PC-9 (cell line): ENCODE measurements around the gene RAET1L. TPM values are rescaled to one million over a fixed set of nuclear protein-coding genes. Genes with fewer than 3 reads are reported as not detected.

ENCODE experiments used
- BruUV-seq: library from RNA; stranded (reverse); fragments of 400-500 nt; replicated peaks from 2 replicates; lab custom pipeline; 2021; lab: Mats Ljungman, UMichigan
- CTCF ChIA-PET: fragments of 300-600 bp; sonication (Branson Sonifier 250); formaldehyde crosslinking; loops from one replicate; lab custom pipeline; 2022; ENCODE audit warnings: antibody characterized with exemption; lab: Charles Lee
- POLR2A ChIA-PET: fragments of 300-600 bp; sonication (Branson Sonifier 250); formaldehyde crosslinking; loops from one replicate; lab custom pipeline; 2022; ENCODE audit warnings: antibody characterized with exemption; ENCODE audit not compliant: unreplicated experiment; lab: Charles Lee
- DNase-seq, 2 experiments: peaks; one replicate each; pipeline versions ENCODE4 v3.0.0 to v3.0.0-alpha.2; 2015 to 2022; ENCODE audit warnings: mixed read lengths in 1 of 2
- H2AFZ ChIP-seq: fragments of 200-600 bp; sonication (generic); 2 replicates; pipeline ENCODE4 v1.8.1; 2017; ENCODE audit warnings: antibody characterized with exemption
- H3F3A ChIP-seq: fragments of 200-600 bp; sonication (generic); 2 replicates; pipeline ENCODE4 v1.8.1; 2017; ENCODE audit warnings: antibody characterized with exemption, mild to moderate bottlenecking, low read depth; ENCODE audit not compliant: insufficient read depth
- H3K27ac ChIP-seq: fragments of 200-600 bp; sonication (generic); 2 replicates; pipeline ENCODE4 v1.6.1; 2016; ENCODE audit warnings: mixed run types
- H3K27me3 ChIP-seq: fragments of 200-600 bp; sonication (generic); 2 replicates; pipeline ENCODE4 v1.6.1; 2016; ENCODE audit warnings: low read depth, mixed run types; ENCODE audit not compliant: insufficient read depth
- H3K36me3 ChIP-seq: fragments of 200-600 bp; sonication (generic); 2 replicates; pipeline ENCODE4 v1.6.1; 2016; ENCODE audit warnings: low read depth, mixed run types
- H3K4me1 ChIP-seq: fragments of 200-600 bp; sonication (generic); replicated peaks from 2 replicates; pipeline ENCODE4 v1.6.1; 2016; ENCODE audit warnings: mixed run types; ENCODE audit not compliant: insufficient read depth
- H3K4me2 ChIP-seq: fragments of 200-600 bp; sonication (generic); 2 replicates; pipeline ENCODE4 v1.6.1; 2017; ENCODE audit warnings: mixed run types
- H3K4me3 ChIP-seq: fragments of 200-600 bp; sonication (generic); 2 replicates; pipeline ENCODE4 v1.6.1; 2016; ENCODE audit warnings: mixed run types
- H3K79me2 ChIP-seq: fragments of 200-600 bp; sonication (generic); 2 replicates; pipeline ENCODE4 v1.6.1; 2017; ENCODE audit warnings: low read depth, mixed run types
- H3K9me2 ChIP-seq: fragments of 200-600 bp; sonication (generic); 2 replicates; pipeline ENCODE4 v1.8.1; 2017; ENCODE audit warnings: mild to moderate bottlenecking; ENCODE audit not compliant: insufficient read depth
- H3K9me3 ChIP-seq: fragments of 200-600 bp; sonication (generic); 2 replicates; pipeline ENCODE4 v1.8.1; 2016; ENCODE audit warnings: low read depth; ENCODE audit not compliant: insufficient read depth
- H4K20me1 ChIP-seq: fragments of 200-600 bp; sonication (generic); 2 replicates; pipeline ENCODE4 v1.8.1; 2017; ENCODE audit not compliant: insufficient read depth
- EZH2 ChIP-seq: fragments of 200-600 bp; sonication (generic); IDR thresholded peaks from 2 replicates; pipeline ENCODE4 v1.8.0; 2017; ENCODE audit warnings: antibody characterized with exemption, low read depth
- intact Hi-C: fragments of 100-400 bp; cut with micrococcal nuclease; formaldehyde crosslinking; loops from one replicate; pipeline ENCODE4 v1.10.0; 2022; ENCODE audit not compliant: unreplicated experiment
- total RNA-seq: library from RNA; stranded (reverse); gene quantifications from 2 replicates; pipeline ENCODE4 v1.2.3, GENCODE V29; 2021
- TF ChIP-seq, protein P1 (sequence below): fragments of 200-600 bp; sonication (generic); conservative IDR thresholded peaks from 2 replicates; pipeline ENCODE4 v1.6.1; 2017; ENCODE audit warnings: mixed run types, antibody characterized with exemption, mild to moderate bottlenecking, moderate library complexity

The RAET1L gene
- total RNA-seq, 1 experiment from 2014 or later: 1.2 TPM

DNA sequence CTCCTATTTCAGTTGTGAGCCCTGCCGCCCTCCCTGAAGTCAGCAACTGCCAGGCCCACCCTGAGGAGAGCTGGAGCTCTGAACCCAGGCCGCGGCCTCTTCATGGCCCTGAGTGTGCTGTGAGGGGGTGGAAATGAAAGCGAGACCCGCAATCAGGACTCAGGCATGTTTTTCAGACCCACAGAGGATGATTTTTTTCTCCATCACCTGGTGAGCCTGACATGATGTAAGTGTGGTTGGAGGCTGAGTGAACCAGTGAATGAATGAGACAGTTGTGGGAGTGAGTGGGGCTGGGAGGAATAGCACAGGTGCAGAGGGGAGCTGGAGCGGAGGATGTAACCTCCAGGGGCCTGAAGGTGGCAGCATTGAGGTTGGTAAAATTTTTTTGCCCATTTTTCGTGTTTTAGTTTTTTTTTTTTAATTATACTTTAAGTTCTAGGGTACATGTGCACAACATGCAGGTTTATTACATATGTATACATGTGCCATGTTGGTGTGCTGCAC lies 18.3 kb downstream of the RAET1L start:
- CTCF ChIA-PET: interaction anchor here (0.6 kb wide), 1 partner anchor 863 kb away, joined by 3 read pairs; no protein-coding TSS in a partner anchor
- no peaks in the 10 kb centered on the region for H4K20me1 ChIP-seq
- no peaks in the 10 kb centered on the region for H3K36me3 ChIP-seq
- POLR2A ChIA-PET: no interaction called here
- H3K4me1 ChIP-seq: peaks cover 16% of the 10 kb centered on the region
- no peaks in the 10 kb centered on the region for H3K9me2 ChIP-seq
- no peak for DNase-seq
- TF ChIP-seq, protein P1, sequence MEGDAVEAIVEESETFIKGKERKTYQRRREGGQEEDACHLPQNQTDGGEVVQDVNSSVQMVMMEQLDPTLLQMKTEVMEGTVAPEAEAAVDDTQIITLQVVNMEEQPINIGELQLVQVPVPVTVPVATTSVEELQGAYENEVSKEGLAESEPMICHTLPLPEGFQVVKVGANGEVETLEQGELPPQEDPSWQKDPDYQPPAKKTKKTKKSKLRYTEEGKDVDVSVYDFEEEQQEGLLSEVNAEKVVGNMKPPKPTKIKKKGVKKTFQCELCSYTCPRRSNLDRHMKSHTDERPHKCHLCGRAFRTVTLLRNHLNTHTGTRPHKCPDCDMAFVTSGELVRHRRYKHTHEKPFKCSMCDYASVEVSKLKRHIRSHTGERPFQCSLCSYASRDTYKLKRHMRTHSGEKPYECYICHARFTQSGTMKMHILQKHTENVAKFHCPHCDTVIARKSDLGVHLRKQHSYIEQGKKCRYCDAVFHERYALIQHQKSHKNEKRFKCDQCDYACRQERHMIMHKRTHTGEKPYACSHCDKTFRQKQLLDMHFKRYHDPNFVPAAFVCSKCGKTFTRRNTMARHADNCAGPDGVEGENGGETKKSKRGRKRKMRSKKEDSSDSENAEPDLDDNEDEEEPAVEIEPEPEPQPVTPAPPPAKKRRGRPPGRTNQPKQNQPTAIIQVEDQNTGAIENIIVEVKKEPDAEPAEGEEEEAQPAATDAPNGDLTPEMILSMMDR: peak; percentile 72
- TF ChIP-seq EZH2: no peak
- H3K27ac ChIP-seq: no peak overlapping the region
- BruUV-seq: no TSS peak
- H3F3A ChIP-seq: no peaks in the 10 kb centered on the region
- no peak overlapping the region for H2AFZ ChIP-seq
- H3K9me3 ChIP-seq: no peaks in the 10 kb centered on the region
- no peak overlapping the region for H3K4me2 ChIP-seq
- H3K79me2 ChIP-seq: no peaks in the 10 kb centered on the region
- intact Hi-C loops: loop anchor here (5.0 kb wide), 2 partner anchors 330 to 805 kb away; no protein-coding TSS in a partner anchor
- no peak overlapping the region for H3K4me3 ChIP-seq
- H3K27me3 ChIP-seq: no peaks in the 10 kb centered on the region

GRCh38 chr6:150005761-150006651 lies 19.3 kb downstream of the RAET1L start:
- TF ChIP-seq, protein P1: no peak
- no peak for TF ChIP-seq EZH2
- Histone ChIP-seq H3K79me2 (no peaks in the 10 kb centered on the region), H3K4me1 (peaks cover 16% of the 10 kb centered on the region), H2AFZ (peak overlapping the region; percentile 92), H3K27ac (no peak overlapping the region), H3K27me3 (no peaks in the 10 kb centered on the region), H3F3A (no peaks in the 10 kb centered on the region), H3K4me3 (peak overlapping the region; percentile 60), H3K4me2 (peak overlapping the region; percentile 79), H3K9me3 (no peaks in the 10 kb centered on the region), H3K9me2 (no peaks in the 10 kb centered on the region), H4K20me1 (no peaks in the 10 kb centered on the region), H3K36me3 (no peaks in the 10 kb centered on the region)
- intact Hi-C loops: loop anchor here (2.0 to 5.0 kb wide), 3 partner anchors 71 to 806 kb away; no protein-coding TSS in a partner anchor
- no peak for DNase-seq
- POLR2A ChIA-PET: no interaction called here
- CTCF ChIA-PET: interaction anchor here (0.6 kb wide), 1 partner anchor 864 kb away, joined by 3 read pairs; no protein-coding TSS in a partner anchor
- no TSS peak for BruUV-seq

DNA sequence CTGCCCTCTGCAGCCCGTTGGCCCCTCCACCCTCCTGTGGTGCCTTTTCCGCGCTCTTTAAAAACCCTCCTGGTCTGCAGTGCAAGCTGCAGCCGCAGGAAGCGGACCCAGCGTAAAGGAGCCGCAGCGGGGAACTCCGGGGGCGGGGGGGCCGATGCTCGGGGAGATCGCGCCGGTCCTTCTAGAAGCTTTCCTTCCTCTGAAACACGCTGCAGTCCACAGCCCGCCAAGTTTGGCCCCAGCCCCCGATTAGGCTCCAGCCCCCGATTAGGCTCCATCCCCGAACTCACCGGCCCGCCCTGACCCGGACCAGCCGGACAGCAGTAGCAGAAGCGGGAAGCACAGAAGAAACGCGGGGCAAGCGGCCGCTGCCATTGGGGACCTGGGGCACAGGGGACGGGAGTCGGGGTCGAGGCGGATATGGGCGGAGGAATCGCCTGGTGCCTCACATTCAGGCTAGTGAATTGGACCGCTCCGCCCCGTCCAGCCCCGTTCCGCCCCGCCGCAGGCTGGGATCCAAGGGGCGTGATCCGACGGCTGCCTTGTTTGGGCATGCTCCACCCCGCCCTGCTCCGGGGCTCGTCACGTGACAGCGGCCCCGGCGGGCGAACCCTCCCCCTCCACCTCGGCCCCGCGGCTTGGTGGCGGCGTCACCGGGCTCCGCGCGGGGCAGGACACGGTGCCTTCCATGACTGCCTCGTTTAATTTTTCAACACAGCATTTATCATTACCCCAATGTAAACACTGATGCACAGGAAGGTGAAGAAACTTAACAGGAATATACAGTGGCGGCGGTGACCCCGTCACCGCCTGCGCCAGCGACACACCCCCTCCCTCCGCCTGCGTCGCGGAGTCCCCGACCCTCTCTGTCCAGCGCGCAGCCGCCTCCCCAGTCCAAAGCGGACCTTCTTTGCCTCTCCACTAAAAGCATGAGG lies 20.3 kb downstream of the RAET1L start:
- peak overlapping the region; percentile 60 for H3K4me3 ChIP-seq
- intact Hi-C loops: loop anchor here (2.0 to 5.0 kb wide), 3 partner anchors 70 to 807 kb away; no protein-coding TSS in a partner anchor
- peaks cover 16% of the 10 kb centered on the region for H3K4me1 ChIP-seq
- peak overlapping the region; percentile 79 for H3K4me2 ChIP-seq
- H3K9me2 ChIP-seq: no peaks in the 10 kb centered on the region
- ChIA-PET POLR2A (interaction anchor here (0.6 kb wide), 1 partner anchor 165 kb away, joined by 3 read pairs; no protein-coding TSS in a partner anchor), CTCF (interaction anchor here (0.6 kb wide), 1 partner anchor 412 kb away, joined by 5 read pairs; no protein-coding TSS in a partner anchor)
- H3K27ac ChIP-seq: no peak overlapping the region
- H3K9me3 ChIP-seq: no peaks in the 10 kb centered on the region
- no peaks in the 10 kb centered on the region for H3K27me3 ChIP-seq
- TF ChIP-seq, protein P1: no peak; the same call in 1 of the 2 replicates
- TF ChIP-seq EZH2: no peak
- H3K36me3 ChIP-seq: no peaks in the 10 kb centered on the region
- peak; percentile 78 to 92 for DNase-seq
- no peaks in the 10 kb centered on the region for H3K79me2 ChIP-seq
- no peaks in the 10 kb centered on the region for H3F3A ChIP-seq
- peak overlapping the region; percentile 92 for H2AFZ ChIP-seq
- H4K20me1 ChIP-seq: no peaks in the 10 kb centered on the region
- no TSS peak for BruUV-seq
